Stimulated activated CD4-positive, alpha-beta T cell treated with anti-CD3 and anti-CD28 coated beads, Interleukin-1b, Interleukin-23, amount 100 ng/mL, for 48 hours (primary cell): ENCODE results near the gene RGS19.
"Not testable (repeated sequence)": the region's sequence is repeated elsewhere in the genome, so short reads cannot be mapped to it uniquely, and the experiment has no call there.

Experiments
- DNase-seq: peaks from one replicate; pipeline ENCODE4 v3.0.0-alpha.2; 2020

The RGS19 gene

GRCh38 chr20:64092258-64093012 is 13.1 kb upstream of the RGS19 start:
- DNase-seq: no peak

GRCh38 chr20:64091770-64092169 is 12.5 kb upstream of the RGS19 start:
- no peak for DNase-seq

- no peak for DNase-seq
These were observed 12.0 kb upstream of the RGS19 start for GRCh38 chr20:64091340-64091739.

GRCh38 chr20:64090165-64090564 is 10.8 kb upstream of the RGS19 start:
- no peak for DNase-seq

- not testable (repeated sequence) for DNase-seq
These were observed 9.3 kb upstream of the RGS19 start for GRCh38 chr20:64088586-64088985.

GRCh38 chr20:64087226-64087825 is 8.0 kb upstream of the RGS19 start:
- DNase-seq: not testable (repeated sequence)

GRCh38 chr20:64086801-64087200 is 7.5 kb upstream of the RGS19 start:
- no peak for DNase-seq

GRCh38 chr20:64084685-64085152 is 5.4 kb upstream of the RGS19 start:
- DNase-seq: no peak

GRCh38 chr20:64083804-64084684 is 4.7 kb upstream of the RGS19 start, which contains the start of gene LKAAEAR1:
Gene LKAAEAR1, minus strand, starts transcription at chr20:64084398. Its CDS starts 179 bp downstream, at chr20:64084219.
- DNase-seq: no peak

GRCh38 chr20:64083378-64083803 is 4.1 kb upstream of the RGS19 start:
- peak; percentile 71 for DNase-seq

- DNase-seq: no peak
These were observed 3.6 kb upstream of the RGS19 start for GRCh38 chr20:64082820-64083377.

- no peak for DNase-seq
These were observed 2.9 kb upstream of the RGS19 start for GRCh38 chr20:64082126-64082731.

- DNase-seq: no peak
These were observed 2.3 kb upstream of the RGS19 start for GRCh38 chr20:64081624-64081964.

- no peak for DNase-seq
These were observed 1.7 kb upstream of the RGS19 start for GRCh38 chr20:64080813-64081623.

GRCh38 chr20:64080013-64080812 is 895 bp upstream of the RGS19 start, which contains the start of gene OPRL1:
Gene OPRL1, plus strand, starts transcription at chr20:64080082. Its CDS starts 12,639 bp downstream, at chr20:64092721.
- no peak for DNase-seq

GRCh38 chr20:64078934-64079272 is 415 bp downstream of the RGS19 start:
- no peak for DNase-seq

- peak; percentile 53 for DNase-seq
These were observed 1.3 kb downstream of the RGS19 start for GRCh38 chr20:64077876-64078551.

- no peak for DNase-seq
These were observed 1.8 kb downstream of the RGS19 start for GRCh38 chr20:64077541-64077875.

- DNase-seq: no peak
These were observed 2.2 kb downstream of the RGS19 start for GRCh38 chr20:64077094-64077493.
